HG03575 (cell line): ENCODE data around the gene MFAP3L.
A peak's percentile ranks its signal among the peaks of the same experiment; 100 is the strongest.

Experiments
- ATAC-seq: cut with Tn5 transposase; IDR thresholded peaks from one replicate; pipeline ENCODE4 v1.9.1; 2021; ENCODE audit not compliant: unreplicated experiment, insufficient number of reproducible peaks, low FRiP score; ENCODE audit errors: extremely low read depth

MFAP3L gene

DNA sequence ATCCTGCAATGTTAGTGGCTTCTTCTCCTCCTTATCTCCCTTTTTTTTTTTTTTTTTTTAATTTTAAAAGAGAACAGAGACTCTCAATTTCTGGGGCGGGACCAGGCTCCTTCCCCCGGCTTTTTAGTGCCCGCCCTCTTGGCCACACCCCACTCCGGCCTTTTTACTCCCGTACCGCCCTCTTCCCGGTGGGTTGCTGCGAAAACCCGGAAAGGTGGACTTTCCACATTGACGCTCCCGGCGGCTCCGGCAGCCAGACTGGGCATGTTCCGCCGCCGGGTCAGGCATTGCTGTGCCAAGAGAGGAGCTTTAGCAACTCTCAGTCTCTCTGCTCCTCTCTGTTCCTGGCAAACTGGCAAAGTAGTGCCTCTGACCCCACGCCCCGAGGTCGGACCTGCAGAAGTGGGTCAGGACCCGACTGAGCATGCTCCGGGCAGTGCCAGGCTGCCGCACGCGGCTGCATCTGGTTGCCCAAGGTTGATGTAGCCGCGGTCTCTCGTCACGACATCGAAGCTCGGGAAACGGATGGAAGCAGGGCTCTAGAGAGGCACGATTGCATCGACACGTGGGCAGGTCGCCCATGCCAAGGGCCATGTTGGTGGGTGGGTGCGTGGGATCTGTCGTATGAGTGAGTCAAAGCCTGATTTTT, 1.1 kb upstream of the MFAP3L start:
- ATAC-seq, result peak; percentile 58

- ATAC-seq, result no peak
Measured at GRCh38 chr4:170025523-170026252, 507 bp downstream of the MFAP3L start.

DNA sequence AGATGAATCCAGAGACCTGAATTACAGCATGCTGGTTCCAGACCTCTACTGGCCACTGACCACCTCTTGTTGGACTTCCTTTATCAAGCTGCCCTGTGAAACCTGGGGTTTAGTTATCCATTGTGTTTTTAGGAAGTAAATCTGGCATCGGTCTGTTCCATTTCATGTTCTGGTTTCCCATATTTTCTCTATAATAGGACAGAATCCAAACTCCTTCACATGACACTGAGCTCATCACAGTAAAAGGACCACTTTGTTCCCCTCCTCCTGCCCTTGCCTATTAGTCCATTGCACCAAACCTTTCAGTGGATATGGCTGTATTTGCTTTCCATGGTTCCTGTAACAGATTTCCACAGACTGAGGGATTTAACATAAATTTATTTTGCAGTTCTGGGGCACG, 4.0 kb downstream of the MFAP3L start:
- no peak for ATAC-seq

- no peak for ATAC-seq
Measured at GRCh38 chr4:170017252-170017651, 8.9 kb downstream of the MFAP3L start.

GRCh38 chr4:170015285-170015684, 10.9 kb downstream of the MFAP3L start:
- no peak for ATAC-seq

- no peak for ATAC-seq
Measured at GRCh38 chr4:170014359-170015011, 11.7 kb downstream of the MFAP3L start.

GRCh38 chr4:170012629-170012958, 13.6 kb downstream of the MFAP3L start:
- no peak for ATAC-seq

- ATAC-seq, result no peak
Measured at GRCh38 chr4:170011921-170012628, 14.1 kb downstream of the MFAP3L start.

DNA sequence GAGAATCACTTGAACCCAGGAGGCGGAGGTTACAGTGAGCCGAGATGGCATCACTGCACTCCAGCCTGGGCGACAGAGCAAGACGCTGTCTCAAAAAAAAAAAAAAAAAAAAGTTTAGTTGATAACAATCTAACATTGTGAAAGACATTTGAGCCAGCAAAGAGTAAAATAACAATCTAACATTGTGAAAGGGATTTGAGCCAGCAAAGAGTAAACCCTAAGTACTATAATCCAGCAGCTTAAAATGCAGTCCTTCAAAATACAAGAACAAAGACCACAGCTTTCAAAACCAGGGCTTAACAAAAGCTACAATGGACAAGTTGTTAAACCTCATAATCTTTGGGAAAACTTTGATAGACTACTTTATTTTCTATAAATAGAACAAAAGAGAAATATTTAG, 16.9 kb downstream of the MFAP3L start:
- no peak for ATAC-seq

DNA sequence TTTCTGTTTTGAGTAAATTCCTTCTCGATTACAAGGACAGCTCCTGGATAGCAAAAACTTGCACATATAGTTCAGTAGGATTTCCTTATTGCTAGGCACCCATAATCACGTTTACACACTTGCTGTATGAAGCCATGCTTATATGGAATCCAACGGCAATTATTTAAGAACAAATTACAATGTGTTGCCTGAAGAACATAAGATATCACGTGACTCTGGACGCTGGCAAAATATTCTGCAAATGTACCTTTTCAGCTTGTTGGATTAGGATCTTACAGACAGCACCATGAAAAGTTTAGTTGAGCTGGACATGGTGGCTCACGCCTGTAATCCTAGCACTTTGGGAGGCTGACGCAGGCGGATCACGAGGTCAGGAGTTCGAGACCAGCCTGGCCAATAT, 17.4 kb downstream of the MFAP3L start:
- no peak for ATAC-seq

GRCh38 chr4:170008371-170008770, 17.8 kb downstream of the MFAP3L start:
- ATAC-seq, result no peak

GRCh38 chr4:170007113-170007512, 19.1 kb downstream of the MFAP3L start:
- no peak for ATAC-seq

DNA sequence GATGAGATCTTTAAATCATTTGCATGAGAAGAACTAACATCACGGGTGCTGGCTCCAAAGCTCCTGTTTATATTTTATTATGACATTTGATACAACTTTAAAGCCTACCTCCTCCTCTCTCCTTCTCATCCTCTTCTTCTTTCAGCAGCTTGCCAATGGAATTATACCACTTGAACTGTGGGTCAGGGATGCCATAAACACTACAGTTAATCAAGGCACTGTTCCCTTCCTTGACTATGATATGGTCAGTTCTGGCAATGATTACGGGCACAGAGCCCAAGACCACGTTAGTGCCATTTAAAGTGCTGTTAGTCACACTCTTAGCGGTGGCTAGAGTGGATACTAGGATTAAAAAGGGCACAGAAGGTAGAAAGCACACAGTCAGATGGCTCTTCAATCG, 20.7 kb downstream of the MFAP3L start:
- ATAC-seq, result no peak

GRCh38 chr4:170004651-170005295, 21.4 kb downstream of the MFAP3L start:
- no peak for ATAC-seq

GRCh38 chr4:170003071-170004070, 22.8 kb downstream of the MFAP3L start:
- ATAC-seq, result no peak

DNA sequence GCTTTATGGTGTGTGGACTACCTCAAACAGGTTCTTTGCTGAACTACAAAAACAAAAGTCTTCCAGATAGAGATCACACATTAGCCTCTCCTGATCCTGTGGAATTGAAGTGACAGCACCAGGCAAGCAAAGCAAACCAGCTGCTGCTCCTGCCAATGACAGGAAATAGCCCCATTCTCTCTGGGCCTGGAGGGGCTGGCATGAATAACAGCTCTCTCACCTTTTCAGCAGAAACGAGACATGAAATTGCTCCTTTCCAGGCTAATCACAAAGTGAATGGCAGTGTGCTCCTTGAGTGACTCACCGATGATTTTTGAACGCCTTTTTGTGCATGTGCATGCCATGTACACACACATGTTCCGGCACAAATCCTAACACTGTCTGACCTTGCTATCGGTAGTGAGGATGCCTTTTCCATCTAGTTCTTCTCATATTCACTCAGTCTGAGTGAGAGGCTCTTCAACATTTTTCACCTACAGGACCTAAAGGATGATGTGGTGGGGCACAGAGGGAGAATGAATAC, 24.4 kb downstream of the MFAP3L start:
- no peak for ATAC-seq

- no peak for ATAC-seq
Measured at GRCh38 chr4:170001011-170001744, 25.0 kb downstream of the MFAP3L start.
